ENCODE data around the gene ADAMTS17. TPM values are rescaled to one million over a fixed set of nuclear protein-coding genes. Genes with fewer than 3 reads are reported as not detected.

ADAMTS17 gene
- total and polyA plus RNA-seq, 9 of the 15 experiments (the other 6 are each of a cell fraction or from before 2014, with no cell fraction given), result 0.01 to 0.14 (median 0.07) TPM; not detected in 6

GRCh38 chr15:100107151-100107550 lies 234.6 kb downstream of the ADAMTS17 start:
- Histone ChIP-seq H4K20me1 (replicated peaks; ENCODE audit: control insufficient read depth, insufficient read depth, low read length) (0 out of 2 replicates have a peak, but pooled peaks cover 3% of the 10 kb centered on the region), H3K4me2 (ENCODE audit: insufficient read depth, low read length) (no peak overlapping the region), H3K9me1 (ENCODE audit: control insufficient read depth, insufficient read depth, low read length) (no peaks in the 10 kb centered on the region), H3K27ac (ENCODE audit: extremely low read depth, low read depth, low read length) (no peak overlapping the region), H3K27me3 (ENCODE audit: control insufficient read depth in 2 of 2, insufficient read depth in 2 of 2, low read length in 2 of 2) (peaks cover 5 to 60% of the 10 kb centered on the region in 2 experiments; a peak in 4 of 5 replicates), H3K36me3 (ENCODE audit: control insufficient read depth, insufficient read depth, low read length) (no peaks in the 10 kb centered on the region), H3K9me3 (replicated peaks; ENCODE audit: control insufficient read depth, insufficient read depth, low read depth, low read length) (no peaks in the 10 kb centered on the region), H3K9ac (ENCODE audit: insufficient read depth in 1 of 2, low read depth in 2 of 2, low read length in 2 of 2) (no peak overlapping the region), H3K4me1 (replicated peaks in 1 of 2; ENCODE audit: control insufficient read depth in 2 of 2, insufficient read depth in 2 of 2, low read length in 2 of 2) (no peaks in the 10 kb centered on the region; a peak in 1 of 5 replicates), H3K79me2 (ENCODE audit: control insufficient read depth, insufficient read depth, low read length) (no peaks in the 10 kb centered on the region), H3K4me3 (no peak overlapping the region), H2AFZ (ENCODE audit: low read depth, low read length) (no peak overlapping the region)
- ATAC-seq (no peak), FAIRE-seq (no peak), DNase-seq (ENCODE audit: extremely low read depth in 1 of 4, low spot score in 3 of 4) (no peak)
- ChIA-PET POLR2A (no interaction called here), CTCF (ENCODE audit: low intra/inter-chr PET ratio) (no interaction called here)
- BruUV-seq (replicated peaks), result no TSS peak
- TF ChIP-seq RNF2 (IDR thresholded peaks at IDR 0.05), result no peak
- TF ChIP-seq YBX1 (IDR thresholded peaks at IDR 0.05), result no peak
- no peak for TF ChIP-seq ESRRA (IDR thresholded peaks at IDR 0.05; ENCODE audit: borderline replicate concordance, low read depth)
- no peak for TF ChIP-seq ZNF282 (CRISPR knock-in tag; IDR thresholded peaks at IDR 0.05)
- TF ChIP-seq RBM22 (IDR thresholded peaks at IDR 0.05; ENCODE audit: low read depth, low read length, poor library complexity, severe bottlenecking), result no peak
- TF ChIP-seq E2F6 (IDR thresholded peaks at IDR 0.05; ENCODE audit: borderline replicate concordance in 1 of 2, extremely low read depth in 1 of 2, insufficient read depth in 1 of 2, insufficient read length in 1 of 2, low read depth in 1 of 2, low read length in 1 of 2, poor library complexity in 1 of 2, severe bottlenecking in 1 of 2), result no peak
- TF ChIP-seq ZNF134 (CRISPR knock-in tag; conservative IDR thresholded peaks at IDR 0.05), result no peak
- TF ChIP-seq NFATC3 (IDR thresholded peaks at IDR 0.05), result no peak
- no peak for TF ChIP-seq ZNF780A (CRISPR knock-in tag; IDR thresholded peaks at IDR 0.05)
- TF ChIP-seq KHSRP (IDR thresholded peaks at IDR 0.05), result no peak
- no peak for TF ChIP-seq E2F4 (CRISPR knock-in tag; IDR thresholded peaks at IDR 0.05; ENCODE audit: low read depth)
- no peak for TF ChIP-seq ZBTB9 (CRISPR knock-in tag; IDR thresholded peaks at IDR 0.05)
- TF ChIP-seq ZBTB26 (CRISPR knock-in tag; IDR thresholded peaks at IDR 0.05), result no peak
- no peak for TF ChIP-seq ZFP36 (IDR thresholded peaks at IDR 0.05; ENCODE audit: low read depth, low read length, partially characterized antibody)
- whole genome bisulfite sequencing (ENCODE audit: insufficient coverage, low coverage, missing lambda C conversion rate), result 1% methylated on average over 8 of the region's 8 CpGs
- in situ Hi-C loops (cut with MboI), result no loop called here
- intact Hi-C loops (cut with micrococcal nuclease), result no loop called here
